Measurements from ENCODE around the gene TTC21B.

Gene TTC21B

GRCh38 chr2:165835363-165835762 is 118.2 kb downstream of the TTC21B start:
- Histone ChIP-seq H2AFZ (ENCODE audit: low read depth, low read length) (no peak overlapping the region), H3K4me3 (ENCODE audit: low read length) (no peak overlapping the region), H3K4me1 (ENCODE audit: insufficient read depth, low read length) (peaks cover 6% of the 10 kb centered on the region), H3K36me3 (ENCODE audit: insufficient read depth, low read length) (no peaks in the 10 kb centered on the region), H3K27me3 (ENCODE audit: insufficient read depth, low read length) (no peaks in the 10 kb centered on the region), H3K9me3 (ENCODE audit: low read length) (no peaks in the 10 kb centered on the region)

GRCh38 chr2:165833156-165833555 is 120.4 kb downstream of the TTC21B start:
- Histone ChIP-seq H3K9me3 (ENCODE audit: low read length) (no peaks in the 10 kb centered on the region), H3K36me3 (ENCODE audit: insufficient read depth, low read length) (no peaks in the 10 kb centered on the region), H3K4me3 (ENCODE audit: low read length) (no peak overlapping the region), H3K4me1 (ENCODE audit: insufficient read depth, low read length) (peaks cover 6% of the 10 kb centered on the region), H2AFZ (ENCODE audit: low read depth, low read length) (no peak overlapping the region), H3K27me3 (ENCODE audit: insufficient read depth, low read length) (no peaks in the 10 kb centered on the region)

GRCh38 chr2:165827921-165828276 is 125.7 kb downstream of the TTC21B start:
- H3K9me3 ChIP-seq (ENCODE audit: low read length): no peaks in the 10 kb centered on the region
- no peak overlapping the region for H2AFZ ChIP-seq (ENCODE audit: low read depth, low read length)
- no peak overlapping the region for H3K4me3 ChIP-seq (ENCODE audit: low read length)
- H3K4me1 ChIP-seq (ENCODE audit: insufficient read depth, low read length): peaks cover 2% of the 10 kb centered on the region
- no peaks in the 10 kb centered on the region for H3K36me3 ChIP-seq (ENCODE audit: insufficient read depth, low read length)
- H3K27me3 ChIP-seq (ENCODE audit: insufficient read depth, low read length): no peaks in the 10 kb centered on the region

- H3K9me3 ChIP-seq (ENCODE audit: low read length): no peaks in the 10 kb centered on the region
- H3K4me1 ChIP-seq (ENCODE audit: insufficient read depth, low read length): no peaks in the 10 kb centered on the region
- no peak overlapping the region for H2AFZ ChIP-seq (ENCODE audit: low read depth, low read length)
- no peaks in the 10 kb centered on the region for H3K36me3 ChIP-seq (ENCODE audit: insufficient read depth, low read length)
- no peaks in the 10 kb centered on the region for H3K27me3 ChIP-seq (ENCODE audit: insufficient read depth, low read length)
- no peak overlapping the region for H3K4me3 ChIP-seq (ENCODE audit: low read length)
Measured at GRCh38 chr2:165827016-165827920, 126.3 kb downstream of the TTC21B start.

DNA sequence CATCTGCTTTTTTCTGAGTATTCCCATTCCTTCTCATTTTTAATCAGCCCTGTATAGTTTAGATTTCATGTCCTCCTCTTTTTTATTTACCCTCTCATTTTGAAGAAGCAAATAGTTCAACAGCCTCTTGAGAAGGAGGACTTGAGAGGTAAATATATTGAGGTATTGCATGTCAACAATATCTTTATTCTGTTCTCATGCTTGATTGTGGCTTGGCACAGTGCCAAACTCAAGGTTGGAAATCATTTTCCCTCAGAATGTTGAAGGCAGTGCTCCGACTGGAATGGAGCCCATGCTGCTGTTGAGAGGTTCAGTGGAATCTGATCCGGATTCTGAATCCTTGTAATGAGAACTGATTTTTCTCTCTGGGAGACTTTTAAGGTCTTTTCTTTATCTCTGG is 128.5 kb downstream of the TTC21B start:
- Histone ChIP-seq H3K36me3 (ENCODE audit: insufficient read depth, low read length) (no peaks in the 10 kb centered on the region), H2AFZ (ENCODE audit: low read depth, low read length) (no peak overlapping the region), H3K9me3 (ENCODE audit: low read length) (no peaks in the 10 kb centered on the region), H3K4me1 (ENCODE audit: insufficient read depth, low read length) (no peaks in the 10 kb centered on the region), H3K4me3 (ENCODE audit: low read length) (no peak overlapping the region), H3K27me3 (ENCODE audit: insufficient read depth, low read length) (no peaks in the 10 kb centered on the region)

Measured in neuron (in vitro differentiated cells).